Sigmoid colon (tissue), 3 donors: ENCODE measurements around the gene ADARB1.

Source experiments
- POLR2A ChIP-seq, 2 donors: fragments of 450-650 bp; IDR thresholded peaks; one replicate each; pipeline ENCODE4 v1.6.1; 2016; ENCODE audit warnings: antibody characterized with exemption in 2 of 2, mild to moderate bottlenecking in 2 of 2, moderate library complexity in 2 of 2
- TF ChIP-seq, protein P1 (sequence below), 4 experiments: fragments of 450-650 bp in 3 of 4; fragments of 200-600 bp in 1 of 4; IDR thresholded peaks; one replicate each; pipeline ENCODE4 v1.5.1; 2016 to 2019; ENCODE audit warnings: antibody characterized with exemption in 4 of 4, mild to moderate bottlenecking in 3 of 4, moderate library complexity in 2 of 4

DNA sequence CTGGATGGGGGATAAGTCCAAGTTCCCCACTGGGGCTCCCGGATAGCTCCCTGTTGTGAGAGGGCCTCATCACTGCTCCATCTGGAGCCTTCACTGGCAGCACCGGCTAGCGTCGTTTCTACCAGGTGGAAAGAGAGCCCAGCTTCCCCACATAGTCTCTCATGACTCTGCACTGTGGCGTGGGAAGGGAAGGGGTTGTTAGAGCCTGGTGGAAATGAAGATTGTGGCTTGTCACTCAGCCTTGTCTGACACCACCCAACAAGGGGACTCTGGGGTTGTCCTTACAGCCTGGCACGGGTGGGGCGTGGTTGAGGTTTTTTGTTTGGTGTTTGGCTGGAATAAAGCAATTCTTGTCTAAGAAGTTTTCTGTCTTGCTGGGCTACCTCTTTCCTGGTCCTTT, 94.6 kb downstream of the ADARB1 start:
- TF ChIP-seq, protein P1, sequence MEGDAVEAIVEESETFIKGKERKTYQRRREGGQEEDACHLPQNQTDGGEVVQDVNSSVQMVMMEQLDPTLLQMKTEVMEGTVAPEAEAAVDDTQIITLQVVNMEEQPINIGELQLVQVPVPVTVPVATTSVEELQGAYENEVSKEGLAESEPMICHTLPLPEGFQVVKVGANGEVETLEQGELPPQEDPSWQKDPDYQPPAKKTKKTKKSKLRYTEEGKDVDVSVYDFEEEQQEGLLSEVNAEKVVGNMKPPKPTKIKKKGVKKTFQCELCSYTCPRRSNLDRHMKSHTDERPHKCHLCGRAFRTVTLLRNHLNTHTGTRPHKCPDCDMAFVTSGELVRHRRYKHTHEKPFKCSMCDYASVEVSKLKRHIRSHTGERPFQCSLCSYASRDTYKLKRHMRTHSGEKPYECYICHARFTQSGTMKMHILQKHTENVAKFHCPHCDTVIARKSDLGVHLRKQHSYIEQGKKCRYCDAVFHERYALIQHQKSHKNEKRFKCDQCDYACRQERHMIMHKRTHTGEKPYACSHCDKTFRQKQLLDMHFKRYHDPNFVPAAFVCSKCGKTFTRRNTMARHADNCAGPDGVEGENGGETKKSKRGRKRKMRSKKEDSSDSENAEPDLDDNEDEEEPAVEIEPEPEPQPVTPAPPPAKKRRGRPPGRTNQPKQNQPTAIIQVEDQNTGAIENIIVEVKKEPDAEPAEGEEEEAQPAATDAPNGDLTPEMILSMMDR (IDR thresholded peaks at IDR 0.05), result no peak
- no peak for TF ChIP-seq POLR2A (IDR thresholded peaks at IDR 0.05)
